DOHH2 (cell line): ENCODE data around the gene SLC3A2.

Source experiments
- H3F3A ChIP-seq: fragments of 200-600 bp; sonication (generic), shearing (Covaris generic); 2 replicates; pipeline ENCODE4 v1.6.0; 2016; ENCODE audit warnings: antibody characterized with exemption, mild to moderate bottlenecking; ENCODE audit not compliant: control insufficient read depth, insufficient read depth
- H3K27ac ChIP-seq: fragments of 200-600 bp; sonication (generic); 2 replicates; pipeline ENCODE4 v1.5.1; 2014; ENCODE audit warnings: low read depth, mild to moderate bottlenecking, low read length, moderate library complexity
- H3K27me3 ChIP-seq: fragments of 200-600 bp; sonication (generic); 2 replicates; pipeline ENCODE4 v1.6.1; 2014; ENCODE audit warnings: mild to moderate bottlenecking, low read length, mixed read lengths; ENCODE audit not compliant: control insufficient read depth
- H3K36me3 ChIP-seq: fragments of 200-600 bp; sonication (generic); 2 replicates; pipeline ENCODE4 v1.6.1; 2014; ENCODE audit warnings: mild to moderate bottlenecking, low read length, moderate library complexity, mixed read lengths; ENCODE audit not compliant: control insufficient read depth
- H3K4me1 ChIP-seq: fragments of 200-600 bp; sonication (generic); 2 replicates; pipeline ENCODE4 v1.6.1; 2014; ENCODE audit warnings: mild to moderate bottlenecking, low read length, mixed read lengths; ENCODE audit not compliant: control insufficient read depth
- H3K4me2 ChIP-seq: fragments of 200-600 bp; sonication (generic); 2 replicates; pipeline ENCODE4 v1.6.0; 2014; ENCODE audit warnings: mild to moderate bottlenecking, low read length, moderate library complexity
- H3K4me3 ChIP-seq: fragments of 200-600 bp; sonication (generic); 2 replicates; pipeline ENCODE4 v1.5.1; 2014; ENCODE audit warnings: mild to moderate bottlenecking, low read length, mixed read lengths
- H3K79me2 ChIP-seq: fragments of 200-600 bp; sonication (generic); 2 replicates; pipeline ENCODE4 v1.6.1; 2014; ENCODE audit warnings: mild to moderate bottlenecking, low read length, mixed read lengths; ENCODE audit not compliant: control insufficient read depth
- H3K9me2 ChIP-seq: fragments of 200-600 bp; sonication (generic); replicated peaks from 2 replicates; pipeline ENCODE4 v1.6.1; 2014; ENCODE audit warnings: mild to moderate bottlenecking, low read length, mixed read lengths; ENCODE audit not compliant: control insufficient read depth
- H3K9me3 ChIP-seq: fragments of 200-600 bp; sonication (generic); 2 replicates; pipeline ENCODE4 v1.6.1; 2014; ENCODE audit warnings: antibody characterized with exemption, low read length, mixed read lengths; ENCODE audit not compliant: control insufficient read depth, insufficient read depth
- H4K20me1 ChIP-seq: fragments of 200-600 bp; sonication (generic); 2 replicates; pipeline ENCODE4 v1.6.0; 2014; ENCODE audit warnings: low read depth, mild to moderate bottlenecking, antibody characterized with exemption, low read length, moderate library complexity; ENCODE audit not compliant: control insufficient read depth, insufficient read depth
- EZH2phosphoT487 ChIP-seq: fragments of 200-600 bp; sonication (generic); IDR thresholded peaks from 2 replicates; pipeline ENCODE4 v1.6.1; 2017; ENCODE audit warnings: borderline replicate concordance, mild to moderate bottlenecking, antibody characterized with exemption, low read length, moderate library complexity, mixed read lengths
- TF ChIP-seq, protein P1 (sequence below): fragments of 200-600 bp; sonication (generic); IDR thresholded peaks from one replicate; pipeline ENCODE4 v1.5.1; 2014; ENCODE audit warnings: antibody characterized with exemption, mild to moderate bottlenecking, low read depth, low read length; ENCODE audit not compliant: poor library complexity, severe bottlenecking

Gene SLC3A2

GRCh38 chr11:62855571-62856332 is 24.9 kb upstream of the SLC3A2 start:
- H3K79me2 ChIP-seq: peaks cover 77% of the 10 kb centered on the region

DNA sequence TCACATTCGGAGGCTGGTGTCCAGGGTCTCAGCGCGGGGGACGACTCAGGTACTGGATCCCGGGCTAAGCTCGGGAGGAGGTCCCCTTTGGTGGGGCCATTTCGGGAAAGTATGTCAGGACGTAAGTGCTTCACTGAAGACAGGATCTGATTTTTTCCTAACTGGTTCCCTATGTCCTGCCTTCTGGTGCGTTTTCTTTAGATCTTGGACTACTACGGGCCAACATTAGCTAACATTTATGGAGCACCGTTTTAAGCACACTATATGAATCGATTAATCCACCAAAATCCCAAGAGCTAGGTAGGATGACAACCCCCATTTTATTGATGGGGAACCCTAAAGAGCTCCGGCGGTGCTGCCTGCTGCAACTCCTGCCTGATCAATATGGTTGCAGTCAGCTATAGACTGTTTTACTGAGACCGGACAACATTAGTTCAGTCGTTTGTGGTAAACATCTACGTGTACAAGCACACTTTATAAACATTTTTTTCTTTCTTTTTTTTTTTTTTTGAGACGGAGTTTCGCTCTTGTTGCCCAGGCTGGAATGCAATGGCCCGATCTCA is 24.3 kb upstream of the SLC3A2 start:
- H3F3A ChIP-seq: peaks cover 52% of the 10 kb centered on the region
- H3K4me1 ChIP-seq: peaks cover 56% of the 10 kb centered on the region
- peaks cover 26% of the 10 kb centered on the region for H4K20me1 ChIP-seq

More at GRCh38 chr11:62855571-62856332, 24.9 kb upstream of the SLC3A2 start:
- TF ChIP-seq, protein P1, sequence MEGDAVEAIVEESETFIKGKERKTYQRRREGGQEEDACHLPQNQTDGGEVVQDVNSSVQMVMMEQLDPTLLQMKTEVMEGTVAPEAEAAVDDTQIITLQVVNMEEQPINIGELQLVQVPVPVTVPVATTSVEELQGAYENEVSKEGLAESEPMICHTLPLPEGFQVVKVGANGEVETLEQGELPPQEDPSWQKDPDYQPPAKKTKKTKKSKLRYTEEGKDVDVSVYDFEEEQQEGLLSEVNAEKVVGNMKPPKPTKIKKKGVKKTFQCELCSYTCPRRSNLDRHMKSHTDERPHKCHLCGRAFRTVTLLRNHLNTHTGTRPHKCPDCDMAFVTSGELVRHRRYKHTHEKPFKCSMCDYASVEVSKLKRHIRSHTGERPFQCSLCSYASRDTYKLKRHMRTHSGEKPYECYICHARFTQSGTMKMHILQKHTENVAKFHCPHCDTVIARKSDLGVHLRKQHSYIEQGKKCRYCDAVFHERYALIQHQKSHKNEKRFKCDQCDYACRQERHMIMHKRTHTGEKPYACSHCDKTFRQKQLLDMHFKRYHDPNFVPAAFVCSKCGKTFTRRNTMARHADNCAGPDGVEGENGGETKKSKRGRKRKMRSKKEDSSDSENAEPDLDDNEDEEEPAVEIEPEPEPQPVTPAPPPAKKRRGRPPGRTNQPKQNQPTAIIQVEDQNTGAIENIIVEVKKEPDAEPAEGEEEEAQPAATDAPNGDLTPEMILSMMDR: no peak
- no peak for TF ChIP-seq EZH2phosphoT487
- H4K20me1 ChIP-seq: peaks cover 25% of the 10 kb centered on the region
- H3F3A ChIP-seq: peaks cover 52% of the 10 kb centered on the region
- peaks cover 53% of the 10 kb centered on the region for H3K4me1 ChIP-seq
- H3K36me3 ChIP-seq: peaks cover 83% of the 10 kb centered on the region
- peak overlapping the region; percentile 91 for H3K27ac ChIP-seq
- no peaks in the 10 kb centered on the region for H3K9me2 ChIP-seq
- H3K27me3 ChIP-seq: no peaks in the 10 kb centered on the region; the same call in 1 of the 2 replicates
- H3K4me3 ChIP-seq: peak overlapping the region; percentile 94
- peak overlapping the region; percentile 92 for H3K4me2 ChIP-seq
- no peaks in the 10 kb centered on the region for H3K9me3 ChIP-seq

DNA sequence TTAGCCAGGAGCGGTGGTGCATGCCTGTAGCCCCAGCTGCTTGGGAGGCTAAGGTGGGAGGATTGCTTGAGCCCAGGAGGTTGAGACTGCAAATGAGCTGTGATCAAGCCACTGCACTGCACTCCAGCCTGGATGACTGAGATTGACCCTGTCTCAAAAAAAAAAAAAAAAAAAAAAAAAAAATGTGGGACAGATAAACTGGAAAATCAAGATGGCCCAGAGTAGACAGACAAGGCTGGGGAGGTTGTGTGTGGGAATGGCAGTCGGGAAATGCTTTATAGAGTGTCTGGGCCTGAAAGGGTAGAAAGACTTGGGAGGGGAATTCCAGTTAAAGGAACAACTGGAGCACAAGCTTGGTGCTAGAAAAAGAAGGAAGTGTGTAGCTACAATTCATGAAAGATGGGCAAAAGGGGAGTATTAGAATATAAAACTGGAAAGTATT is 23.1 kb upstream of the SLC3A2 start:
- Histone ChIP-seq H3K4me1 (peaks cover 59% of the 10 kb centered on the region), H3K36me3 (peaks cover 79% of the 10 kb centered on the region), H3F3A (peaks cover 50% of the 10 kb centered on the region), H3K27ac (peak overlapping the region; percentile 91), H3K79me2 (peaks cover 95% of the 10 kb centered on the region), H3K4me3 (peak overlapping the region; percentile 94), H3K9me3 (no peaks in the 10 kb centered on the region), H3K4me2 (peak overlapping the region; percentile 91), H3K9me2 (no peaks in the 10 kb centered on the region), H3K27me3 (no peaks in the 10 kb centered on the region; the same call in 1 of the 2 replicates), H4K20me1 (peaks cover 29% of the 10 kb centered on the region)
- TF ChIP-seq, protein P1: no peak
- no peak for TF ChIP-seq EZH2phosphoT487

More for the DNA sequence above, 24.3 kb upstream of the SLC3A2 start:
- Histone ChIP-seq H3K27ac (peak overlapping the region; percentile 91), H3K4me2 (peak overlapping the region; percentile 91), H3K4me3 (peak overlapping the region; percentile 94), H3K9me2 (no peaks in the 10 kb centered on the region), H3K36me3 (peaks cover 88% of the 10 kb centered on the region), H3K79me2 (peaks cover 84% of the 10 kb centered on the region), H3K9me3 (no peaks in the 10 kb centered on the region), H3K27me3 (no peaks in the 10 kb centered on the region; the same call in 1 of the 2 replicates)
- no peak for TF ChIP-seq EZH2phosphoT487
- TF ChIP-seq, protein P1: no peak
